GM12878 (cell line): Measurements from ENCODE around the gene LIPF. TPM values are rescaled to one million over a fixed set of nuclear protein-coding genes. Genes with fewer than 3 reads are reported as not detected.

Experiments
- ATAC-seq: fragments of 200-7000 bp; cut with Tn5 transposase; 3 replicates; pipeline ENCODE4 v1.9.1; 2020; ENCODE audit warnings: mild to moderate bottlenecking, moderate library complexity
- BruUV-seq: library from RNA; stranded (reverse); fragments of 400-500 nt; replicated peaks from 2 replicates; lab custom pipeline; 2021; lab: Mats Ljungman, UMichigan
- CTCF ChIA-PET: fragments of 300-600 bp; sonication (Branson Sonifier 250); formaldehyde crosslinking; extraction: SDS; loops from one replicate; lab custom pipeline; 2021; ENCODE audit warnings: inconsistent platforms; lab: Yijun Ruan, JAX
- POLR2A ChIA-PET: fragments of 350-600 bp; formaldehyde crosslinking; extraction: SDS; loops from one replicate; lab custom pipeline; 2021; ENCODE audit warnings: inconsistent platforms; lab: Charles Lee
- RAD21 ChIA-PET: fragments of 300-600 bp; sonication (Branson Sonifier 250); formaldehyde crosslinking; loops from one replicate; lab custom pipeline; 2023; ENCODE audit warnings: antibody characterized with exemption; ENCODE audit not compliant: unreplicated experiment; lab: Charles Lee
- SMC1A ChIA-PET: fragments of 300-600 bp; sonication (Branson Sonifier 250); formaldehyde crosslinking; loops from one replicate; lab custom pipeline; 2023; ENCODE audit not compliant: unreplicated experiment, uncharacterized antibody; lab: Charles Lee
- DNase-seq: peaks from one replicate; pipeline ENCODE4 v3.0.0-alpha.2; 2011; ENCODE audit warnings: low read depth, low spot score
- FAIRE-seq: peaks from 3 replicates; lab custom pipeline; 2011; peaks lifted over from hg19 to GRCh38; lab: Jason Lieb, UNC
- H2AFZ ChIP-seq: 2 replicates; pipeline ENCODE4 v1.6.0; 2011; ENCODE audit warnings: low read depth, low read length, control low read depth; ENCODE audit not compliant: control insufficient read depth
- H3K27ac ChIP-seq: 2 replicates; pipeline ENCODE4 v1.5.1; 2011; ENCODE audit warnings: control low read depth; ENCODE audit not compliant: control insufficient read depth, insufficient read depth
- H3K27me3 ChIP-seq, 2 experiments: replicated peaks in 1 of 2; 2 replicates each; pipeline versions ENCODE4 v1.6.0 to v1.6.1; 2011; ENCODE audit warnings: low read length in 1 of 2; ENCODE audit not compliant: control insufficient read depth in 2 of 2, insufficient read depth in 2 of 2
- H3K36me3 ChIP-seq, 2 experiments: 2 replicates each; pipeline ENCODE4 v1.5.1; 2011; ENCODE audit warnings: low read length in 1 of 2; ENCODE audit not compliant: control insufficient read depth in 2 of 2, insufficient read depth in 2 of 2
- H3K4me1 ChIP-seq: 2 replicates; pipeline ENCODE4 v1.6.1; 2011; ENCODE audit warnings: mild to moderate bottlenecking, low read length, moderate library complexity, mixed read lengths; ENCODE audit not compliant: control insufficient read depth, insufficient read depth
- H3K4me2 ChIP-seq: 2 replicates; pipeline ENCODE4 v1.6.0; 2011; ENCODE audit warnings: control low read depth; ENCODE audit not compliant: control insufficient read depth, insufficient read depth
- H3K4me3 ChIP-seq: fragments of 200-600 bp; sonication (generic); 2 replicates; pipeline ENCODE4 v1.5.1; 2016
- H3K79me2 ChIP-seq: 2 replicates; pipeline ENCODE4 v1.6.0; 2011; ENCODE audit warnings: low read length; ENCODE audit not compliant: control insufficient read depth, insufficient read depth
- H3K9ac ChIP-seq: 2 replicates; pipeline ENCODE4 v1.8.0; 2011; ENCODE audit warnings: low read length, control low read depth, mixed read lengths; ENCODE audit not compliant: control insufficient read depth, insufficient read depth
- H3K9me3 ChIP-seq: replicated peaks from 3 replicates; pipeline ENCODE4 v1.5.1; 2011; ENCODE audit warnings: mild to moderate bottlenecking, low read length; ENCODE audit not compliant: control insufficient read depth, insufficient read depth
- H4K20me1 ChIP-seq: 2 replicates; pipeline ENCODE4 v1.6.0; 2011; ENCODE audit not compliant: control insufficient read depth, insufficient read depth
- BCL11A ChIP-seq: IDR thresholded peaks from 2 replicates; pipeline ENCODE4 v1.6.1; 2011; ENCODE audit warnings: low read depth, low read length
- CHD4 ChIP-seq: fragments of 200-600 bp; sonication (generic); IDR thresholded peaks from 2 replicates; pipeline ENCODE4 v1.6.1; 2016; ENCODE audit warnings: mild to moderate bottlenecking
- CTCF ChIP-seq, 3 experiments: IDR thresholded peaks in 2 of 3; conservative IDR thresholded peaks in 1 of 3; 2 replicates each; pipeline ENCODE4 v1.5.1; 2011; ENCODE audit warnings: low read depth in 3 of 3, low read length in 3 of 3, mild to moderate bottlenecking in 3 of 3, control low read depth in 2 of 3, moderate library complexity in 2 of 3, inconsistent platforms in 1 of 3, mixed read lengths in 1 of 3; ENCODE audit not compliant: control insufficient read depth in 2 of 3, insufficient read depth in 1 of 3; ENCODE audit errors: extremely low read depth in 1 of 3
- MYC ChIP-seq: IDR thresholded peaks from 2 replicates; pipeline ENCODE4 v1.6.1; 2011; ENCODE audit warnings: mild to moderate bottlenecking, low read length, moderate library complexity, inconsistent platforms; ENCODE audit not compliant: insufficient read depth, insufficient replicate concordance, insufficient read length, severe bottlenecking
- NR2C2 ChIP-seq: IDR thresholded peaks from 2 replicates; pipeline ENCODE4 v1.6.1; 2011; ENCODE audit warnings: borderline replicate concordance, low read depth; ENCODE audit not compliant: control insufficient read depth, insufficient read length
- REST ChIP-seq: IDR thresholded peaks from 2 replicates; pipeline ENCODE4 v1.6.1; 2012; ENCODE audit warnings: mild to moderate bottlenecking, low read depth, low read length
- SREBF1 ChIP-seq: IDR thresholded peaks from 2 replicates; pipeline ENCODE4 v1.6.1; 2012; ENCODE audit warnings: mild to moderate bottlenecking, low read length
- TARDBP ChIP-seq: IDR thresholded peaks from 2 replicates; pipeline ENCODE4 v1.6.1; 2016; ENCODE audit warnings: borderline replicate concordance
- TCF3 ChIP-seq: IDR thresholded peaks from 2 replicates; pipeline ENCODE4 v1.6.1; 2012; ENCODE audit warnings: low read depth, mild to moderate bottlenecking, low read length, borderline replicate concordance; ENCODE audit not compliant: insufficient read depth
- YY1 ChIP-seq: IDR thresholded peaks from 2 replicates; pipeline ENCODE4 v1.6.1; 2011; ENCODE audit warnings: low read depth, mild to moderate bottlenecking, low read length
- ZBTB33 ChIP-seq: fragments of 450-650 bp; IDR thresholded peaks from 2 replicates; pipeline ENCODE4 v1.6.1; 2017; ENCODE audit warnings: mild to moderate bottlenecking
- WGBS: methylation state at CpG from one replicate; pipeline ENCODE4 v1.1.6; 2016; ENCODE audit warnings: low lambda C conversion rate; ENCODE audit not compliant: insufficient replicate concordance, insufficient coverage; ENCODE audit errors: missing lambda C conversion rate; 5-methylcytosine and 5-hydroxymethylcytosine counted together
- in situ Hi-C: fragments of 300-500 bp; cut with MboI; formaldehyde crosslinking; loops from 9 replicates; pipeline ENCODE4 v1.14.3; 2018; ENCODE audit warnings: mixed read lengths
- intact Hi-C: fragments of 100-400 bp; cut with micrococcal nuclease; formaldehyde crosslinking; loops from one replicate; pipeline ENCODE4 v1.14.2; 2022; ENCODE audit not compliant: unreplicated experiment
- polyA plus RNA-seq, 11 experiments: library from polyadenylated mRNA; depleted of rRNA in 4 of 11; unstranded in 6 of 11; stranded (reverse) in 5 of 11; fragments of >200 nt; fragmentation: Nextera tagmentation in 4 of 11; fragmentation: Illumina TruSeq in 1 of 11; extraction: Ambion mirVana in 4 of 11; extraction: Trizol in 1 of 11; gene quantifications; 1 replicate in 1 of 11; 2 replicates in 10 of 11; pipeline versions ENCODE4 v1.2.1 to v1.2.3, GENCODE V29; 2011 to 2016; ENCODE audit warnings: inconsistent platforms in 2 of 11, missing spikeins in 2 of 11, low read depth in 1 of 11
- total RNA-seq, 4 experiments: library from RNA; depleted of rRNA in 3 of 4; stranded (reverse); fragments of >200 nt in 3 of 4; fragmentation: Illumina TruSeq in 1 of 4; extraction: Trizol in 1 of 4; gene quantifications; 2 replicates each; pipeline versions ENCODE4 v1.2.1 to v1.2.3, GENCODE V29; 2013 to 2021

Gene LIPF
- total and polyA plus RNA-seq, 10 of the 15 experiments (the other 5 are each of a cell fraction or from before 2014, with no cell fraction given) = not detected

- TF ChIP-seq CTCF (IDR thresholded peaks at IDR 0.05 in 2 of 3, conservative IDR thresholded peaks at IDR 0.05 in 1 of 3; ENCODE audit: control insufficient read depth in 2 of 3, extremely low read depth in 1 of 3, insufficient read depth in 1 of 3, low read depth in 3 of 3, low read length in 3 of 3) = no peak
- TF ChIP-seq REST = no peak
- no peak for TF ChIP-seq BCL11A
These were observed 46.4 kb upstream of the LIPF start (continued) for GRCh38 chr10:88617772-88618300.

- BruUV-seq = no TSS peak
- CTCF ChIA-PET = no interaction called here
- Histone ChIP-seq H3K27ac (no peak overlapping the region), H3K9me3 (no peaks in the 10 kb centered on the region; the same call in 2 of the 3 replicates), H2AFZ (no peak overlapping the region), H4K20me1 (no peaks in the 10 kb centered on the region), H3K79me2 (no peaks in the 10 kb centered on the region), H3K9ac (no peak overlapping the region), H3K27me3 (no peaks in the 10 kb centered on the region), H3K4me1 (no peaks in the 10 kb centered on the region), H3K4me2 (no peak overlapping the region), H3K4me3 (no peak overlapping the region), H3K36me3 (no peaks in the 10 kb centered on the region)
- 0% methylated on average over 1 of the region's 1 CpG for WGBS
- DNase-seq (no peak), FAIRE-seq (no peak), ATAC-seq (no peak)
- RAD21 ChIA-PET = interaction anchor here (1.2 kb wide), 1 partner anchor 36 kb away, joined by 3 read pairs; the partner anchor contains the start of gene RNLS
- TF ChIP-seq YY1 (no peak), ZBTB33 (no peak), TCF3 (no peak), TARDBP (no peak), CHD4 (no peak), SREBF1 (no peak), MYC (no peak), NR2C2 (no peak)
- SMC1A ChIA-PET = interaction anchor here (0.6 to 1.5 kb wide), 2 partner anchors 24 to 337 kb away, joined by 3 to 4 read pairs; no protein-coding TSS in a partner anchor
- POLR2A ChIA-PET = interaction anchor here (0.6 kb wide), 1 partner anchor 34 kb away, joined by 3 read pairs; no protein-coding TSS in a partner anchor
- in situ Hi-C loops = no loop called here
- intact Hi-C loops = no loop called here
These were observed 45.7 kb upstream of the LIPF start for GRCh38 chr10:88618496-88618895.
